Esophagus muscularis mucosa (tissue), 4 donors: ENCODE measurements around the gene MN1.

Experiments
- EP300 ChIP-seq: sonication (generic); formaldehyde crosslinking; IDR thresholded peaks from one replicate; pipeline ENCODE4 v1.6.1; 2017; ENCODE audit warnings: antibody characterized with exemption
- POLR2A ChIP-seq: fragments of 450-650 bp; IDR thresholded peaks from one replicate; pipeline ENCODE4 v1.6.1; 2017; ENCODE audit warnings: antibody characterized with exemption, moderate library complexity, mild to moderate bottlenecking, low read depth
- POLR2AphosphoS5 ChIP-seq, 2 donors: sonication (generic); formaldehyde crosslinking; IDR thresholded peaks; one replicate each; pipeline ENCODE4 v1.6.1; 2017; ENCODE audit warnings: antibody characterized with exemption in 2 of 2
- TF ChIP-seq, protein P1 (sequence below), 3 experiments: fragments of 200-600 bp in 2 of 3; fragments of 450-650 bp in 1 of 3; sonication (generic) in 2 of 3; IDR thresholded peaks; one replicate each; pipeline ENCODE4 v1.5.1; 2017 to 2019; ENCODE audit warnings: antibody characterized with exemption in 3 of 3, mild to moderate bottlenecking in 2 of 3, moderate library complexity in 1 of 3

DNA sequence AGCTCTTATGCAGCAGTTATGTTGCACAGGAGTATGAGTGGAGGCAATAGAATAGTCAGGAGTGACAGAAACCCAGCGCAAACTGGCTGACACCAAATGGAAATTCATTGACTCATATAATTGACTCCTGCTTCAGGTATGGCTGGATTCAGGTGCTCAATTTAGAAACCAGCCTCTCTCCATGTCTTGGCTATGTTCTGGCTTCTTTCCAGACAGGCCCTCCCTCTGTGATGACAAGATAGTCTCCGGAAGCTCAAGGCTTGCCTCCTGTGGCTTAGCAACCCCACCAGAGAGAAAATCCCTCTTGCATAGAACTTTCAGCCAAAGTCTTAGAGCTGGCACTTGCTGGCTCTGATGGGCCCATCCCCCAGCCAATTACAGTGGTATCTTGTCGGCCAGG, 28.1 kb upstream of the MN1 start:
- TF ChIP-seq, protein P1, sequence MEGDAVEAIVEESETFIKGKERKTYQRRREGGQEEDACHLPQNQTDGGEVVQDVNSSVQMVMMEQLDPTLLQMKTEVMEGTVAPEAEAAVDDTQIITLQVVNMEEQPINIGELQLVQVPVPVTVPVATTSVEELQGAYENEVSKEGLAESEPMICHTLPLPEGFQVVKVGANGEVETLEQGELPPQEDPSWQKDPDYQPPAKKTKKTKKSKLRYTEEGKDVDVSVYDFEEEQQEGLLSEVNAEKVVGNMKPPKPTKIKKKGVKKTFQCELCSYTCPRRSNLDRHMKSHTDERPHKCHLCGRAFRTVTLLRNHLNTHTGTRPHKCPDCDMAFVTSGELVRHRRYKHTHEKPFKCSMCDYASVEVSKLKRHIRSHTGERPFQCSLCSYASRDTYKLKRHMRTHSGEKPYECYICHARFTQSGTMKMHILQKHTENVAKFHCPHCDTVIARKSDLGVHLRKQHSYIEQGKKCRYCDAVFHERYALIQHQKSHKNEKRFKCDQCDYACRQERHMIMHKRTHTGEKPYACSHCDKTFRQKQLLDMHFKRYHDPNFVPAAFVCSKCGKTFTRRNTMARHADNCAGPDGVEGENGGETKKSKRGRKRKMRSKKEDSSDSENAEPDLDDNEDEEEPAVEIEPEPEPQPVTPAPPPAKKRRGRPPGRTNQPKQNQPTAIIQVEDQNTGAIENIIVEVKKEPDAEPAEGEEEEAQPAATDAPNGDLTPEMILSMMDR (IDR thresholded peaks at IDR 0.05): no peak
- TF ChIP-seq POLR2A (no peak), POLR2AphosphoS5 (IDR thresholded peaks at IDR 0.05) (no peak), EP300 (no peak)
